C4-2B (cell line): ENCODE results near the gene PPP1R27.

Source experiments
- CTCF ChIP-seq: fragments of 450-650 bp; conservative IDR thresholded peaks from 2 replicates; pipeline ENCODE4 v1.5.1; 2017; ENCODE audit warnings: mild to moderate bottlenecking
- ZFX ChIP-seq: fragments of 450-650 bp; IDR thresholded peaks from 2 replicates; pipeline ENCODE4 v1.6.1; 2017

DNA sequence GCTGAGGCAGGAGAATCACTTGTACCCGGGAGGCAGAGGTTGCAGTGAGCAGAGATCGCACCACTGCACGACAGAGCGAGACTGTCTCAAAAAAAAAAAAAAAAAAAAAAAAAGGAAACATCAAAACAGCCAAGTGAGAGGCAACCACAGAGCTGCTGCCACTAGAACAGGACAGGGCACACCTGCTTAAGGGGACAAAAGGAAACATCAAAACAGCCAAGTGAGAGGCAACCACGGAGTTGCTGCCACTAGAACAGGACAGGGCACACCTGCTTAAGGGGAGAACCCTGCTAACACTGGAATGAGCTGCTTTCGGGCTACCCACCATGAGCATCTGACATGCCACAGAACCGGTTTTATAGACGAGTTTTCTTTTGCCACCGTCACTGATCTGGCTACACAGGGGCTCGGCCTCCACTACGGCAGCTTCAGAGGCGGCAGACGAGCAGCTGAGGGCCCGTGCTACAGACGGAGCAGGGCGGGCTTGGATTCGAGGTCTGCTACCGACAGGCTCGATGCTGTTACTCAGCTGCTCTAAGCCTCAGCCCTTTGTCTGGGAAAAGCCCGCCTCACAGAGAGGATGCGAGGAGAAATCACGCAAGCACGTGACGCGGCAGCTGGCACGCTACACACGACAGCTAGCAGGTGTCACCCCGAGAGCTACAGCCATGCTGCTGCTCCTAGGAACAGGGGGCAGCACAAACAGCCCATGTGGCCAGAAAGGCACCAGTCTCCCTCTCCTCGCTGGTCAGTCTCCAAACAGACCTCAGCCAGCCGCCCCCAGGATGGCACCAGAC lies 23.5 kb upstream of the PPP1R27 start:
- TF ChIP-seq CTCF: no peak
- no peak for TF ChIP-seq ZFX
